H1 (cell line): ENCODE measurements around the gene MSI2. TPM values are rescaled to one million over a fixed set of nuclear protein-coding genes. Genes with fewer than 3 reads are reported as not detected.

Source experiments
- EZH2 ChIP-seq: fragments of 200-600 bp; sonication (generic); IDR thresholded peaks from 2 replicates; pipeline ENCODE4 v1.7.1; 2012; ENCODE audit warnings: low read depth, mild to moderate bottlenecking, moderate library complexity, low read length, inconsistent platforms; ENCODE audit not compliant: severe bottlenecking
- JUN ChIP-seq: IDR thresholded peaks from 2 replicates; pipeline ENCODE4 v1.6.1; 2011; ENCODE audit warnings: low read depth, mild to moderate bottlenecking, improper control_type of control experiment, low read length
- RFX5 ChIP-seq: IDR thresholded peaks from 2 replicates; pipeline ENCODE4 v1.6.1; 2011; ENCODE audit warnings: low read depth, low read length, improper control_type of control experiment, borderline replicate concordance
- RXRA ChIP-seq: IDR thresholded peaks from 2 replicates; pipeline ENCODE4 v1.6.1; 2011; ENCODE audit warnings: low read depth, mild to moderate bottlenecking, low read length, moderate library complexity; ENCODE audit not compliant: insufficient read depth
- SP4 ChIP-seq: IDR thresholded peaks from 2 replicates; pipeline ENCODE4 v1.6.1; 2012; ENCODE audit warnings: low read length, inconsistent platforms
- polyA plus RNA-seq, 7 experiments: library from polyadenylated mRNA; depleted of rRNA in 3 of 7; stranded (reverse) in 5 of 7; unstranded in 2 of 7; fragments of >200 nt in 5 of 7; fragments of 200-250 nt in 2 of 7; gene quantifications; 1 replicate in 5 of 7; 2 replicates in 1 of 7; 4 replicates in 1 of 7; pipeline versions ENCODE4 v1.2.1 to v1.2.3, GENCODE V29; 2011 to 2013; ENCODE audit warnings: missing spikeins in 2 of 7, mixed read lengths in 2 of 7
- total RNA-seq: library from RNA; stranded (reverse); fragmentation: NEBNext Ultra II Directional; extraction: Animal tissue kit (Norgen Biotek cat#: 25700); gene quantifications from 2 replicates; pipeline ENCODE4 v1.2.1, GENCODE V29; 2021
- TF ChIP-seq, protein P1 (sequence below): IDR thresholded peaks from 2 replicates; pipeline ENCODE4 v1.6.1; 2011; ENCODE audit warnings: low read length, improper control_type of control experiment

Gene MSI2
- total and polyA plus RNA-seq, 2 of the 8 experiments (the other 6 are each of a cell fraction or from before 2014, with no cell fraction given) = 36.7 to 80.6 TPM

DNA sequence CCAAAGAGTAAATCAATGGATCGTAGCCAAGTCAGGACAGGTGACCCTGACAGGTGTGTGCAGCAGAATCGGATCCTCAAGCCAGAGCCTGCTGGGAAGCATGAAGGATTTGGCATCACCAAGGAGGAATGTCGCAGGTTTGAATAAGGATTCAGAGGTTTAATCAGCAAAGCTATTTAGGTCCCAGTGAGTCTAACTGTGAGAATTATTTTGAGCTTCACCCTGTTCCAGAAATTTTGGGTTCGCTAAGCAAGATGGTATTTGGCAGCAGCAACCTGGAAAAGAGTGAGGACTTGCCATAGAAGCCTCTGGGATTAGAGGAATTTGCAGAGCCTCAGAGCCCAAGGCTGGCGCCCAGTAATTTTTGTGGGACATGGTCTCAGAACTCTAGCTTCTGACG is 315.7 kb downstream of the MSI2 start (continued):
- TF ChIP-seq RXRA = no peak
- TF ChIP-seq, protein P1, sequence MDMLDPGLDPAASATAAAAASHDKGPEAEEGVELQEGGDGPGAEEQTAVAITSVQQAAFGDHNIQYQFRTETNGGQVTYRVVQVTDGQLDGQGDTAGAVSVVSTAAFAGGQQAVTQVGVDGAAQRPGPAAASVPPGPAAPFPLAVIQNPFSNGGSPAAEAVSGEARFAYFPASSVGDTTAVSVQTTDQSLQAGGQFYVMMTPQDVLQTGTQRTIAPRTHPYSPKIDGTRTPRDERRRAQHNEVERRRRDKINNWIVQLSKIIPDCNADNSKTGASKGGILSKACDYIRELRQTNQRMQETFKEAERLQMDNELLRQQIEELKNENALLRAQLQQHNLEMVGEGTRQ = no peak
- no peak for TF ChIP-seq RFX5
- TF ChIP-seq EZH2 = no peak
- TF ChIP-seq SP4 = no peak
- TF ChIP-seq JUN = no peak
